Lung (tissue), 12 donors: ENCODE measurements around the gene CDH7. TPM values are rescaled to one million over a fixed set of nuclear protein-coding genes. Genes with fewer than 3 reads are reported as not detected.

Source experiments
- ATAC-seq: fragments of 200-7000 bp; cut with Tn5 transposase; one replicate; pipeline ENCODE4 v1.9.1; 2020; ENCODE audit warnings: moderate number of reproducible peaks; ENCODE audit not compliant: insufficient read depth, low FRiP score
- DNase-seq, 3 donors: peaks; one replicate each; pipeline ENCODE4 v3.0.0-alpha.2; 2013 to 2017
- H3K27ac ChIP-seq, 2 donors: one replicate each; pipeline ENCODE4 v1.5.1; 2013; ENCODE audit warnings: mild to moderate bottlenecking in 2 of 2, moderate library complexity in 2 of 2, control low read depth in 1 of 2, inconsistent platforms in 1 of 2, low read depth in 1 of 2, low read length in 1 of 2
- H3K27me3 ChIP-seq, 3 donors: one replicate each; pipeline ENCODE4 v1.5.1; 2013; ENCODE audit warnings: low read length in 2 of 3; ENCODE audit not compliant: control insufficient read depth in 3 of 3, insufficient read depth in 3 of 3
- H3K36me3 ChIP-seq, 4 donors: one replicate each; pipeline ENCODE4 v1.5.1; 2013; ENCODE audit warnings: low read length in 4 of 4, mild to moderate bottlenecking in 1 of 4, moderate library complexity in 1 of 4; ENCODE audit not compliant: control insufficient read depth in 4 of 4, insufficient read depth in 4 of 4
- H3K4me1 ChIP-seq, 5 donors: one replicate each; pipeline ENCODE4 v1.5.1; 2013; ENCODE audit warnings: low read length in 5 of 5, mild to moderate bottlenecking in 2 of 5, moderate library complexity in 1 of 5; ENCODE audit not compliant: control insufficient read depth in 5 of 5, insufficient read depth in 5 of 5
- H3K4me3 ChIP-seq: one replicate; pipeline ENCODE4 v1.5.1; 2013; ENCODE audit warnings: mild to moderate bottlenecking, control low read depth, moderate library complexity
- H3K9ac ChIP-seq, 2 donors: one replicate each; pipeline ENCODE4 v1.5.1; 2013; ENCODE audit warnings: low read length in 2 of 2, control low read depth in 1 of 2; ENCODE audit not compliant: insufficient read depth in 1 of 2
- H3K9me3 ChIP-seq, 4 donors: one replicate each; pipeline ENCODE4 v1.5.1; 2013; ENCODE audit warnings: low read length in 3 of 4, mild to moderate bottlenecking in 1 of 4, moderate library complexity in 1 of 4; ENCODE audit not compliant: control insufficient read depth in 4 of 4, insufficient read depth in 3 of 4
- CTCF ChIP-seq: IDR thresholded peaks from 2 replicates; pipeline ENCODE4 v1.5.1; 2012; ENCODE audit warnings: mild to moderate bottlenecking; ENCODE audit errors: control extremely low read depth, extremely low read depth
- WGBS, 2 donors: extraction: QIAGEN DNeasy Blood & Tissue Kit; methylation state at CpG; one replicate each; pipeline ENCODE4 v1.1.7; 2013; 5-methylcytosine and 5-hydroxymethylcytosine counted together
- polyA plus RNA-seq, 2 donors: library from polyadenylated mRNA; stranded (reverse); fragments of 200-250 nt; gene quantifications; one replicate each; pipeline ENCODE4 v1.2.1, GENCODE V29; 2013
- total RNA-seq, 2 donors: library from RNA; depleted of rRNA in 1 of 2; stranded (reverse); fragments of >200 nt in 1 of 2; gene quantifications; one replicate each; pipeline ENCODE4 v1.2.1, GENCODE V29; 2014 to 2021
- donor health status: control.
- donor health status: control.
- donor health status: Bipolar disorder and iron deficiency.
- donor health status: healthy.
- donor health status: DM: yes; HTN: yes; CAD: no.

CDH7 gene
- total and polyA plus RNA-seq, 4 donors, result 0.07 to 0.40 TPM; not detected in 2

- ATAC-seq, result no peak
These were observed 15.7 kb upstream of the CDH7 start for GRCh38 chr18:65735155-65735554.

GRCh38 chr18:65737471-65737955 is 13.3 kb upstream of the CDH7 start:
- Histone ChIP-seq H3K4me3 (no peak overlapping the region), H3K9me3 (no peaks in the 10 kb centered on the region), H3K9ac (no peak overlapping the region), H3K36me3 (no peaks in the 10 kb centered on the region), H3K27me3 (no peaks in the 10 kb centered on the region), H3K27ac (no peak overlapping the region), H3K4me1 (no peaks in the 10 kb centered on the region)
- no peak for ATAC-seq
- TF ChIP-seq CTCF, result no peak
- WGBS, 2 donors, result 50 to 53% methylated on average over 2 of the region's 2 CpGs
- no peak for DNase-seq

More at GRCh38 chr18:65735155-65735554, 15.7 kb upstream of the CDH7 start:
- Histone ChIP-seq H3K27ac (no peak overlapping the region), H3K36me3 (no peaks in the 10 kb centered on the region), H3K27me3 (no peaks in the 10 kb centered on the region), H3K9me3 (no peaks in the 10 kb centered on the region), H3K9ac (no peak overlapping the region), H3K4me3 (no peak overlapping the region), H3K4me1 (no peaks in the 10 kb centered on the region)
- TF ChIP-seq CTCF, result no peak
- WGBS, 2 donors, result 75 to 76% methylated on average over 3 of the region's 3 CpGs
- no peak for DNase-seq

- H3K36me3 ChIP-seq, result no peaks in the 10 kb centered on the region
- H3K9ac ChIP-seq, result no peak overlapping the region
- no peak overlapping the region for H3K4me3 ChIP-seq
- no peak for ATAC-seq
- peaks cover 0 to 3% (median 0%) of the 10 kb centered on the region in 4 donors for H3K9me3 ChIP-seq
- 70 to 81% methylated on average over 3 of the region's 3 CpGs for WGBS, 2 donors
- H3K27ac ChIP-seq, result no peak overlapping the region
- peaks cover 0 to 8% (median 0%) of the 10 kb centered on the region in 5 donors for H3K4me1 ChIP-seq
- TF ChIP-seq CTCF, result no peak
- no peak for DNase-seq
- peaks cover 11 to 24% (median 16%) of the 10 kb centered on the region in 3 donors for H3K27me3 ChIP-seq
These were observed 3.9 kb upstream of the CDH7 start for GRCh38 chr18:65746936-65747335.

- Histone ChIP-seq H3K9me3 (peaks cover 0 to 3% (median 0%) of the 10 kb centered on the region in 4 donors), H3K27me3 (peaks cover 11 to 25% (median 18%) of the 10 kb centered on the region in 3 donors), H3K27ac (no peak overlapping the region), H3K4me1 (peaks cover 0 to 8% (median 0%) of the 10 kb centered on the region in 5 donors), H3K36me3 (no peaks in the 10 kb centered on the region), H3K4me3 (no peak overlapping the region), H3K9ac (no peak overlapping the region)
- no peak for DNase-seq
- WGBS, 2 donors, result 64 to 77% methylated on average over 2 of the region's 2 CpGs
- TF ChIP-seq CTCF, result no peak
- no peak for ATAC-seq
These were observed 2.5 kb upstream of the CDH7 start for GRCh38 chr18:65748321-65748720.
